ENCODE data around the gene SNTG2. TPM values are rescaled to one million over a fixed set of nuclear protein-coding genes. Genes with fewer than 3 reads are reported as not detected.

SNTG2 gene
- total and polyA plus RNA-seq, 10 of the 15 experiments (the other 5 are each of a cell fraction or from before 2014, with no cell fraction given) = not detected

DNA sequence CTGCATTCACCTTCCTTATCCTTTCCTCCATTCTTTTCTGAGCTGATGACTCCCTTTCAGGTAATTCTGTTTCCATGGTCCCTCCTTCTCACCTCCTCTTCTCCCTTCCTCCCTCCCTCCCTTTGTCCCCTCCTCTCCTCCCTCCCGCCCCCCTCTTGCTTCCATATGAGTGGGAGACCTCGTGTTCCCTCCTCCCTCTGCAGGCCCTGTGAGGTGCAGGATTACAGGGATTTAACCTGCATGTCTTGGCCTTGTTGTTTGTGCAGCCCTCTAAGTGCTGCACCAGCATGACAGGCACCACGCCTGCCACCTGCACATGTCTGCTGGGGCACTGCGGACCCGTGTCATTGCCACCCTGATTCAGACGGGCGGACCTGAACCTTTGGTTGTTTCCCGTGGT is 103.1 kb downstream of the SNTG2 start:
- WGBS (ENCODE audit: insufficient coverage, insufficient replicate concordance, low lambda C conversion rate, missing lambda C conversion rate) = 22% methylated on average over 6 of the region's 8 CpGs
- no peaks in the 10 kb centered on the region for H3K9me3 ChIP-seq (replicated peaks; ENCODE audit: control insufficient read depth, insufficient read depth, low read length)
- ChIA-PET RAD21 (ENCODE audit: unreplicated experiment) (no interaction called here), CTCF (no interaction called here), SMC1A (ENCODE audit: uncharacterized antibody, unreplicated experiment) (no interaction called here), POLR2A (no interaction called here)
- no peak for ATAC-seq
- H2AFZ ChIP-seq (ENCODE audit: control insufficient read depth, low read depth, low read length) = no peak overlapping the region
- H3K9ac ChIP-seq (ENCODE audit: control insufficient read depth, insufficient read depth, low read length) = no peak overlapping the region
- no peaks in the 10 kb centered on the region for H3K4me1 ChIP-seq (ENCODE audit: control insufficient read depth, insufficient read depth, low read length)
- no TSS peak for BruUV-seq (replicated peaks)
- H3K4me2 ChIP-seq (ENCODE audit: control insufficient read depth, insufficient read depth) = no peak overlapping the region
- intact Hi-C loops (cut with micrococcal nuclease; ENCODE audit: unreplicated experiment) (no loop called here), in situ Hi-C loops (cut with MboI) (no loop called here)
- H3K79me2 ChIP-seq (ENCODE audit: control insufficient read depth, insufficient read depth, low read length) = no peaks in the 10 kb centered on the region
- no peak overlapping the region for H3K4me3 ChIP-seq
- no peak for DNase-seq (ENCODE audit: low read depth, low spot score)
- H3K36me3 ChIP-seq (ENCODE audit: control insufficient read depth in 2 of 2, insufficient read depth in 2 of 2, low read length in 1 of 2) = no peaks in the 10 kb centered on the region
- no peaks in the 10 kb centered on the region for H4K20me1 ChIP-seq (ENCODE audit: control insufficient read depth, insufficient read depth)
- H3K27me3 ChIP-seq (replicated peaks in 1 of 2; ENCODE audit: control insufficient read depth in 2 of 2, insufficient read depth in 2 of 2, low read length in 1 of 2) = no peaks in the 10 kb centered on the region
- no peak for TF ChIP-seq RAD51 (IDR thresholded peaks at IDR 0.05)
- TF ChIP-seq IKZF1 (conservative IDR thresholded peaks at IDR 0.05) = no peak
- no peak for TF ChIP-seq CEBPZ (IDR thresholded peaks at IDR 0.05; ENCODE audit: low read depth, low read length)
- no peak for TF ChIP-seq YBX1 (IDR thresholded peaks at IDR 0.05)
- no peak for TF ChIP-seq EP300 (IDR thresholded peaks at IDR 0.05; ENCODE audit: borderline replicate concordance in 1 of 2, control insufficient read depth in 1 of 2, low read depth in 2 of 2, low read length in 2 of 2)
- TF ChIP-seq, protein P1, sequence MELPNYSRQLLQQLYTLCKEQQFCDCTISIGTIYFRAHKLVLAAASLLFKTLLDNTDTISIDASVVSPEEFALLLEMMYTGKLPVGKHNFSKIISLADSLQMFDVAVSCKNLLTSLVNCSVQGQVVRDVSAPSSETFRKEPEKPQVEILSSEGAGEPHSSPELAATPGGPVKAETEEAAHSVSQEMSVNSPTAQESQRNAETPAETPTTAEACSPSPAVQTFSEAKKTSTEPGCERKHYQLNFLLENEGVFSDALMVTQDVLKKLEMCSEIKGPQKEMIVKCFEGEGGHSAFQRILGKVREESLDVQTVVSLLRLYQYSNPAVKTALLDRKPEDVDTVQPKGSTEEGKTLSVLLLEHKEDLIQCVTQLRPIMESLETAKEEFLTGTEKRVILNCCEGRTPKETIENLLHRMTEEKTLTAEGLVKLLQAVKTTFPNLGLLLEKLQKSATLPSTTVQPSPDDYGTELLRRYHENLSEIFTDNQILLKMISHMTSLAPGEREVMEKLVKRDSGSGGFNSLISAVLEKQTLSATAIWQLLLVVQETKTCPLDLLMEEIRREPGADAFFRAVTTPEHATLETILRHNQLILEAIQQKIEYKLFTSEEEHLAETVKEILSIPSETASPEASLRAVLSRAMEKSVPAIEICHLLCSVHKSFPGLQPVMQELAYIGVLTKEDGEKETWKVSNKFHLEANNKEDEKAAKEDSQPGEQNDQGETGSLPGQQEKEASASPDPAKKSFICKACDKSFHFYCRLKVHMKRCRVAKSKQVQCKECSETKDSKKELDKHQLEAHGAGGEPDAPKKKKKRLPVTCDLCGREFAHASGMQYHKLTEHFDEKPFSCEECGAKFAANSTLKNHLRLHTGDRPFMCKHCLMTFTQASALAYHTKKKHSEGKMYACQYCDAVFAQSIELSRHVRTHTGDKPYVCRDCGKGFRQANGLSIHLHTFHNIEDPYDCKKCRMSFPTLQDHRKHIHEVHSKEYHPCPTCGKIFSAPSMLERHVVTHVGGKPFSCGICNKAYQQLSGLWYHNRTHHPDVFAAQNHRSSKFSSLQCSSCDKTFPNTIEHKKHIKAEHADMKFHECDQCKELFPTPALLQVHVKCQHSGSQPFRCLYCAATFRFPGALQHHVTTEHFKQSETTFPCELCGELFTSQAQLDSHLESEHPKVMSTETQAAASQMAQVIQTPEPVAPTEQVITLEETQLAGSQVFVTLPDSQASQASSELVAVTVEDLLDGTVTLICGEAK (IDR thresholded peaks at IDR 0.05; ENCODE audit: borderline replicate concordance) = no peak
- TF ChIP-seq BMI1 (IDR thresholded peaks at IDR 0.05; ENCODE audit: borderline replicate concordance) = no peak
- TF ChIP-seq ZNF217 (IDR thresholded peaks at IDR 0.05) = no peak
- no peak for TF ChIP-seq MTA2 (IDR thresholded peaks at IDR 0.05; ENCODE audit: low read depth)
- TF ChIP-seq HDAC2 (IDR thresholded peaks at IDR 0.05) = no peak
- TF ChIP-seq E4F1 (IDR thresholded peaks at IDR 0.05; ENCODE audit: borderline replicate concordance, partially characterized antibody) = no peak
- no peak for TF ChIP-seq CHD2 (IDR thresholded peaks at IDR 0.05; ENCODE audit: borderline replicate concordance, low read depth, low read length)
- H3K27ac ChIP-seq (ENCODE audit: control insufficient read depth, insufficient read depth) = no peak overlapping the region
- no peak for FAIRE-seq
